IMR-90 (cell line): ENCODE results near the gene STAB1.

Experiments
- BHLHE40 ChIP-seq: fragments of 150-350 bp; IDR thresholded peaks from 2 replicates; pipeline ENCODE4 v1.6.1; 2016; ENCODE audit warnings: mild to moderate bottlenecking, low read depth, low read length
- CEBPB ChIP-seq: IDR thresholded peaks from 2 replicates; pipeline ENCODE4 v1.6.1; 2012; ENCODE audit warnings: low read depth, low read length, improper control_type of control experiment
- CHD1 ChIP-seq: IDR thresholded peaks from 2 replicates; pipeline ENCODE4 v1.6.1; 2012; ENCODE audit warnings: low read depth, low read length, improper control_type of control experiment
- CTCF ChIP-seq: conservative IDR thresholded peaks from 2 replicates; pipeline ENCODE4 v1.5.1; 2012; ENCODE audit warnings: mild to moderate bottlenecking, low read depth, low read length, improper control_type of control experiment
- FOS ChIP-seq: fragments of 150-350 bp; IDR thresholded peaks from 2 replicates; pipeline ENCODE4 v1.6.1; 2016; ENCODE audit warnings: low read depth, low read length
- MAZ ChIP-seq: IDR thresholded peaks from 2 replicates; pipeline ENCODE4 v1.6.1; 2012; ENCODE audit warnings: low read depth, mild to moderate bottlenecking, low read length, improper control_type of control experiment, moderate library complexity, borderline replicate concordance
- MXI1 ChIP-seq: IDR thresholded peaks from 2 replicates; pipeline ENCODE4 v1.6.1; 2012; ENCODE audit warnings: low read depth, mild to moderate bottlenecking, low read length, moderate library complexity, borderline replicate concordance
- NFE2L2 ChIP-seq: fragments of 150-350 bp; IDR thresholded peaks from 2 replicates; pipeline ENCODE4 v1.6.1; 2016; ENCODE audit warnings: low read depth, mild to moderate bottlenecking, low read length
- POLR2A ChIP-seq: IDR thresholded peaks from 2 replicates; pipeline ENCODE4 v1.6.1; 2012; ENCODE audit warnings: mild to moderate bottlenecking, low read depth, low read length
- RAD21 ChIP-seq: IDR thresholded peaks from 2 replicates; pipeline ENCODE4 v1.6.1; 2012; ENCODE audit warnings: low read length, improper control_type of control experiment
- RCOR1 ChIP-seq: IDR thresholded peaks from 2 replicates; pipeline ENCODE4 v1.6.1; 2012; ENCODE audit warnings: mild to moderate bottlenecking, low read length, improper control_type of control experiment; ENCODE audit not compliant: insufficient replicate concordance
- RFX5 ChIP-seq: IDR thresholded peaks from 2 replicates; pipeline ENCODE4 v1.8.0; 2012; ENCODE audit warnings: low read depth, mild to moderate bottlenecking, low read length, moderate library complexity
- SMC3 ChIP-seq: fragments of 150-350 bp; IDR thresholded peaks from 2 replicates; pipeline ENCODE4 v1.6.1; 2016; ENCODE audit warnings: low read depth, mild to moderate bottlenecking, antibody characterized with exemption, low read length, moderate library complexity
- USF2 ChIP-seq: fragments of 150-350 bp; IDR thresholded peaks from 2 replicates; pipeline ENCODE4 v1.6.1; 2017; ENCODE audit warnings: mild to moderate bottlenecking, antibody characterized with exemption, low read length, low read depth

GRCh38 chr3:52470920-52471319 lies 24.2 kb upstream of the STAB1 start:
- no peak for TF ChIP-seq RFX5
- TF ChIP-seq CEBPB, result no peak
- no peak for TF ChIP-seq FOS
- TF ChIP-seq CHD1, result no peak
- TF ChIP-seq POLR2A, result no peak
- TF ChIP-seq CTCF, result no peak
- TF ChIP-seq RCOR1, result no peak
- TF ChIP-seq USF2, result no peak
- TF ChIP-seq SMC3, result no peak
- no peak for TF ChIP-seq MAZ
- TF ChIP-seq RAD21, result no peak
- no peak for TF ChIP-seq MXI1
- no peak for TF ChIP-seq NFE2L2
- no peak for TF ChIP-seq BHLHE40
